Epithelial cell of proximal tubule (primary cell): ENCODE measurements around the gene SORCS1. TPM values are rescaled to one million over a fixed set of nuclear protein-coding genes. Genes with fewer than 3 reads are reported as not detected.

Source experiments
- DNase-seq: peaks from one replicate; pipeline ENCODE4 v3.0.0-alpha.2; 2011; ENCODE audit warnings: low read depth
- H3K4me3 ChIP-seq: 2 replicates; pipeline ENCODE4 v1.5.1; 2011; ENCODE audit warnings: low read depth, mild to moderate bottlenecking, low read length
- total RNA-seq: library from RNA; depleted of rRNA; stranded (reverse); fragments of >200 nt; gene quantifications from 2 replicates; pipeline ENCODE4 v1.2.3, GENCODE V29; 2015
- TF ChIP-seq, protein P1 (sequence below): conservative IDR thresholded peaks from 2 replicates; pipeline ENCODE4 v1.5.1; 2012; ENCODE audit warnings: low read depth, mild to moderate bottlenecking, low read length

Gene SORCS1
- total RNA-seq, 1 donor from 2014 or later = 0.06 TPM

DNA sequence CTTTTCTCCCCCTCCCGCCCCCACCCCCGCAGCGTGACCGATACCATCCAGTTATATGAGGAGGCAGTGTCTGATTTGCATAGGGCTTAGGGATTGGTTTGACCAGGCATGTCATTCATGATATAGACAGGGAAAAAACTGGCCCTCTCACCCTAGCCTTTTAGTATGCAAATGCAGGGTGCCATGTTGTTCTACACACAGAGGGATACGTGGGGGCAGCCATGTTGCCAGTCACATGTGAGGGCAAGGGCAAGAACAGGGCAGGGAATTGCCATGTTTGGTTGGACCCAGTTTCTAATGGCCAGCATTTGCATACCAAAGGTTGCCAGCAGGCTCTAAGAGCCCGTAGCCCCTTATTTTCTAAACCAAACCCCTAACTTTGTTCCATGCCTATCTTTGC, 552.1 kb downstream of the SORCS1 start:
- no peak for DNase-seq

DNA sequence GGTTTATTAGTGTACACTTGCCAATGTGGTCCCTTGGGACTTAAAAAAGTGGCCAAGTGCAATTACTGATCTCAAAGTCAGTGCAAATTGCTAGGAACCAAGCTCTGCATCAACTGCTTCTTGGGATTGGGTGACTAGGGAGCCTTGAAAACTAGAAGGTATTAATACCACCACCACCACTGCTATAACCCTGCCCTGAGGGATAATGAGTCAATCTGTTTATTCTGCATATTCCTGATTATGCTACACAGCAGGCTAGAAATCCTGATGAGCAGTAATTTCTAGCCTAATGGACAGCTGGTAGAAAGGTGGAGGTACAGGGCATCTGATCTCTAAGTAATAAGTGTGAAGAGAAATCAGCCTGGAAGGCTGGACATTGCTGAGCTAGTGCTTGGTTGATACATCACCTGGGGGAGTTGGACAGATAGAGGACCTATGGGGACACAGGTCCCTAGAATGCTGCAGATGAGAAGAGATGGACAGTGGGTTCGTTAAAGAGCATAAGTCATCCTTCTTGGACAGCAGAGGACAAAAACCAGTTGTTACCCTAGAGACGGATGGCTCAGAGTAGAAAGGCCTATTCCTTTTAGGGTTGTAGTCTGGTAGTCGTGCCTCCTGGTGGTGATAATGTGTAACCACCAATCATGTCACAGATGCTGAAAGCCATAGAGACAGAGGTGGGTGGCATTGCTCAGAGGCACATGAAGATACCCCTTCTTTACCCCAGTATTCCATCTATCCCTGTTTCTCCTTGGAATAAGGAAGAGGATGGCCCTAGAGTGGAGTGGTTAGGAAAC, 554.8 kb downstream of the SORCS1 start:
- no peak overlapping the region for H3K4me3 ChIP-seq
- DNase-seq = no peak
- TF ChIP-seq, protein P1, sequence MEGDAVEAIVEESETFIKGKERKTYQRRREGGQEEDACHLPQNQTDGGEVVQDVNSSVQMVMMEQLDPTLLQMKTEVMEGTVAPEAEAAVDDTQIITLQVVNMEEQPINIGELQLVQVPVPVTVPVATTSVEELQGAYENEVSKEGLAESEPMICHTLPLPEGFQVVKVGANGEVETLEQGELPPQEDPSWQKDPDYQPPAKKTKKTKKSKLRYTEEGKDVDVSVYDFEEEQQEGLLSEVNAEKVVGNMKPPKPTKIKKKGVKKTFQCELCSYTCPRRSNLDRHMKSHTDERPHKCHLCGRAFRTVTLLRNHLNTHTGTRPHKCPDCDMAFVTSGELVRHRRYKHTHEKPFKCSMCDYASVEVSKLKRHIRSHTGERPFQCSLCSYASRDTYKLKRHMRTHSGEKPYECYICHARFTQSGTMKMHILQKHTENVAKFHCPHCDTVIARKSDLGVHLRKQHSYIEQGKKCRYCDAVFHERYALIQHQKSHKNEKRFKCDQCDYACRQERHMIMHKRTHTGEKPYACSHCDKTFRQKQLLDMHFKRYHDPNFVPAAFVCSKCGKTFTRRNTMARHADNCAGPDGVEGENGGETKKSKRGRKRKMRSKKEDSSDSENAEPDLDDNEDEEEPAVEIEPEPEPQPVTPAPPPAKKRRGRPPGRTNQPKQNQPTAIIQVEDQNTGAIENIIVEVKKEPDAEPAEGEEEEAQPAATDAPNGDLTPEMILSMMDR = peak; percentile 36

More for the DNA sequence above, 552.1 kb downstream of the SORCS1 start:
- no peak overlapping the region for H3K4me3 ChIP-seq
- TF ChIP-seq, protein P1 = no peak

DNA sequence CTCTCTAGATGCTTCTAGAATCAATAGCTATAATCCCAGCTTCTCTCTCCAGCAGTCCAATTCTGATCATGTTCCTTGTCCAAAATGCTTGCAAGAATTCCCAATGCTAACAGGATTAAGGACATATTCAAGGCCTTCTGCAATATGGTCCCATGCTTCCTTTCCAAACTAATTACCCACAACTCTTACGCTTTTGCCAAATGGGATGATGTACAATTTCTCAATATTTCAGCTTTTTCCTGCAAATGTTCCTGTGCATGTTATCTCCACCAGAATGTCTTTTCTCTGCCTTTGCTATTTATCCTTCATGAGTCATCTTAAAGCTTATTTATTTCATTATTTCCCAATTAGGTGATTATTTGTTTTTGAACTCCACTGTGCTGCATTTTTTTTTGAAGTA, 556.4 kb downstream of the SORCS1 start:
- no peak for DNase-seq
- no peak overlapping the region for H3K4me3 ChIP-seq
- TF ChIP-seq, protein P1 = no peak

DNA sequence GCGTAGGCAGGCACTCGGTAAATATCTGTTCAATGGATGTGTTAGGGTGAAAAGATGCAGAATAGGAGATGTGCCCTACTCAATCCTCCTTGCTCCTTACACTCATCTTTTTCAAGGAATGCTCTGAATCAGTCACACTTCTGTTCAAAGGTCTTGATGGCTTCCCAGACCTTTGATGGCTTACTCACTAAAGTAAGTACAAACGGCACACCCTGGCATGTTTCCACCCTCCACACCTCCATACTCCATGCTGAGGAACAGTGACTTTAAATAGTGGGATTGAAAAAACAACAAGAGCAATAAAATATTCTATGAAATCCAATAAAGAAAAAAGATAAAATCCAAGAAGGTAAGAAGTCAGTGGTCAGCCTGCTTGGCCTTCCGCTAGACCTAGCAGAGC, 569.2 kb downstream of the SORCS1 start:
- DNase-seq = no peak
- no peak overlapping the region for H3K4me3 ChIP-seq
- TF ChIP-seq, protein P1 = no peak

DNA sequence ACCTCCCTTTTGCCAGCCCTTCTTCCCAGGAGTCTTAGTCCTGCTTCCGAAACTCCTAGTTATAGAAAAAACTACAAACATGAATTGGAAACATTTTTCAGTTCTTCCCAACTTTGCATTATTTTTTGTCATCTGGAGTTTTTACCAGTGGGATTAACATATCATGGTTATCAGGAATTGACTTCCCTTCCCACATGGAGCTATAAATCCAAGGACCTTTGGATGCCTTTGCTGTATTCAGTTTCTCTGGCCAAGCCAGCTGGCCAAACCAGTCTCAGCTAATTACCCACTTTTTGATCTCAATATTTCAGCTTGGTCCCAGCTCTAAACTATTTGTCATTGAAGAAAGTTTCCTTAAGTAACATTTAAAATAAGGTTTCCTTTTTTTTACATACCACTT, 570.6 kb downstream of the SORCS1 start:
- no peak overlapping the region for H3K4me3 ChIP-seq
- TF ChIP-seq, protein P1 = no peak
- DNase-seq = no peak

DNA sequence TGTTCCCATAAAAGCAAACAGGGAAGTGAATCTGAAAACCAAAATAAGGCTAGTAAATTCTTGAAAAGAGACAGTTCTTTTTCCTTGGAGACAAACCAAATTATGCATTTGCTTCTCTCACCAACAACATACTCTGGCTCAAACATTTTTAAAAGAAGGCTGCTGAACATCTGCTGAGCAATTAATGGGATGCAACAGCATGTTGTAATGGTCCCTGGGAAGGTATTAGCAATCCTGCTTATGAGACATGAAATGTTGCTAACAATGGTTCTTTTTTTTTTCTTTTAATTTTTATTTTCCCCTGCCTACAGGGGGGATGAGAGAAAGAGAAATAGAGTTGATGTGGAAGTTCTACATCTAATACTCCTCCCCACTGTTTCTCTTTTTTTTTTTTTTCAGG, 572.1 kb downstream of the SORCS1 start:
- H3K4me3 ChIP-seq = no peak overlapping the region
- no peak for DNase-seq
- TF ChIP-seq, protein P1 = no peak

DNA sequence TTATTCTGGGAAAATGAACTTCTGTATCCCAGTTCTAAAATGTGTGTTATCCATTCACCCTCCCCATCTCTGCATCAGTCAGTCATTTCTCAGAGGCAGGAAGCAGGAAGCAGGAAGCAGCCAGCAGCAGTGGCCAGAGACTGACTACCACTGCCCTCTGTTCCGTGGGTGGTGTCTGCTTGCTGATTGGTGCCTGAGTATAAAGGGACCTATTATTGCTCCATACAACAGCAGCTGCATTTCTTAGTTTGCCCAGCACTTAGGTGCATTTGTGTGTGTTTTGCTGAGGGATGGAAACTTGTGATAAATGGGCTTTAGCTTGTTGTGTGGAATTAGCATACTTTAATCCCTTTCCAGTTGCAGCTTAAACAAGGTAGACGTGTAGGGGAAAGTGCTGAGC, 582.2 kb downstream of the SORCS1 start:
- no peak for DNase-seq
- H3K4me3 ChIP-seq = no peak overlapping the region
- TF ChIP-seq, protein P1 = no peak
